K562 (cell line): ENCODE data around the gene ATP9A. TPM values are rescaled to one million over a fixed set of nuclear protein-coding genes. Genes with fewer than 3 reads are reported as not detected.
A peak's percentile ranks its signal among the peaks of the same experiment; 100 is the strongest.

Experiments used
- ATAC-seq: fragments of 200-7000 bp; cut with Tn5 transposase; 3 replicates; pipeline ENCODE4 v1.9.1; 2020; ENCODE audit warnings: moderate library complexity
- BruUV-seq: library from RNA; stranded (reverse); fragments of 400-500 nt; replicated peaks from 2 replicates; lab custom pipeline; 2021; lab: Mats Ljungman, UMichigan
- CTCF ChIA-PET: fragments of 300-600 bp; formaldehyde crosslinking; extraction: SDS; loops from one replicate; lab custom pipeline; 2021; ENCODE audit warnings: low intra/inter-chr PET ratio; lab: Yijun Ruan, JAX
- POLR2A ChIA-PET: fragments of 300-600, 350-650 bp; sonication (Branson Sonifier 250); formaldehyde crosslinking; extraction: SDS; loops from one replicate; lab custom pipeline; 2021; ENCODE audit warnings: antibody characterized with exemption, inconsistent platforms; lab: Yijun Ruan, JAX
- DNase-seq, 4 experiments: peaks; one replicate each; pipeline versions ENCODE4 v3.0.0 to v3.0.0-alpha.2; 2011 to 2018; ENCODE audit warnings: low spot score in 3 of 4, mixed read lengths in 3 of 4; ENCODE audit errors: extremely low read depth in 1 of 4
- FAIRE-seq: peaks from 2 replicates; lab custom pipeline; 2011; peaks lifted over from hg19 to GRCh38; lab: Jason Lieb, UNC
- H2AFZ ChIP-seq: 2 replicates; pipeline ENCODE4 v1.6.0; 2011; ENCODE audit warnings: low read depth, low read length, control low read depth, inconsistent platforms
- H3K27ac ChIP-seq: fragments of 200-600 bp; 3 replicates; pipeline ENCODE4 v1.8.0; 2011; ENCODE audit warnings: low read depth, mild to moderate bottlenecking, control low read depth, inconsistent platforms, low read length, moderate library complexity, mixed read lengths; ENCODE audit errors: extremely low read depth
- H3K27me3 ChIP-seq, 2 experiments: fragments of 300-600 bp in 1 of 2; 2 replicates in 1 of 2; 3 replicates in 1 of 2; pipeline versions ENCODE4 v1.6.0 to v1.8.0; 2011; ENCODE audit warnings: inconsistent platforms in 2 of 2, low read length in 2 of 2, mild to moderate bottlenecking in 1 of 2, mixed read lengths in 1 of 2, moderate library complexity in 1 of 2; ENCODE audit not compliant: control insufficient read depth in 2 of 2, insufficient read depth in 2 of 2
- H3K36me3 ChIP-seq: fragments of 300-600 bp; 3 replicates; pipeline ENCODE4 v1.8.0; 2011; ENCODE audit warnings: mild to moderate bottlenecking, low read length, inconsistent platforms; ENCODE audit not compliant: control insufficient read depth, insufficient read depth
- H3K4me1 ChIP-seq, 2 experiments: fragments of 200-600 bp in 1 of 2; replicated peaks in 1 of 2; 2 replicates in 1 of 2; 3 replicates in 1 of 2; pipeline versions ENCODE4 v1.5.1 to v1.8.0; 2011; ENCODE audit warnings: inconsistent platforms in 2 of 2, low read length in 2 of 2, mild to moderate bottlenecking in 1 of 2, mixed read lengths in 1 of 2, moderate library complexity in 1 of 2; ENCODE audit not compliant: control insufficient read depth in 2 of 2, insufficient read depth in 2 of 2
- H3K4me2 ChIP-seq: 2 replicates; pipeline ENCODE4 v1.6.1; 2011; ENCODE audit warnings: low read length, control low read depth, inconsistent platforms, mixed read lengths; ENCODE audit not compliant: insufficient read depth
- H3K4me3 ChIP-seq: fragments of 200-600 bp; sonication (generic), shearing (Covaris generic); 2 replicates; pipeline ENCODE4 v1.5.1; 2016; ENCODE audit warnings: control low read depth, inconsistent platforms
- H3K79me2 ChIP-seq: fragments of 200-600 bp; 3 replicates; pipeline ENCODE4 v1.8.0; 2011; ENCODE audit warnings: low read length, inconsistent platforms; ENCODE audit not compliant: control insufficient read depth, insufficient read depth
- H3K9ac ChIP-seq, 2 experiments: 2 replicates each; pipeline versions ENCODE4 v1.6.0 to v1.6.1; 2011; ENCODE audit warnings: low read depth in 2 of 2, low read length in 2 of 2, control low read depth in 1 of 2, inconsistent platforms in 1 of 2, mild to moderate bottlenecking in 1 of 2, mixed read lengths in 1 of 2; ENCODE audit not compliant: insufficient read depth in 1 of 2
- H3K9me1 ChIP-seq: one replicate; pipeline ENCODE4 v1.6.0; 2011; ENCODE audit warnings: inconsistent platforms, mild to moderate bottlenecking, low read length, moderate library complexity; ENCODE audit not compliant: control insufficient read depth, insufficient read depth
- H3K9me3 ChIP-seq: replicated peaks from 2 replicates; pipeline ENCODE4 v1.5.1; 2011; ENCODE audit warnings: low read depth, low read length, inconsistent platforms; ENCODE audit not compliant: control insufficient read depth, insufficient read depth
- H4K20me1 ChIP-seq: replicated peaks from 2 replicates; pipeline ENCODE4 v1.6.1; 2011; ENCODE audit warnings: low read length, inconsistent platforms, mixed read lengths; ENCODE audit not compliant: control insufficient read depth, insufficient read depth
- GABPA ChIP-seq: fragments of 200-800 bp; sonication (Bioruptor generic); conservative IDR thresholded peaks from 2 replicates; pipeline ENCODE4 v1.6.1; 2016; ENCODE audit warnings: low read depth, missing genetic modification characterization, missing compliant biosample characterization
- KAT8 ChIP-seq: fragments of 450-650 bp; IDR thresholded peaks from 2 replicates; pipeline ENCODE4 v1.6.1; 2016; ENCODE audit warnings: low read depth, mild to moderate bottlenecking
- PCBP1 ChIP-seq: fragments of 200-400 bp; formaldehyde crosslinking; IDR thresholded peaks from 2 replicates; pipeline ENCODE4 v1.6.1; 2018; ENCODE audit warnings: mild to moderate bottlenecking, low read depth, low read length; ENCODE audit not compliant: poor library complexity, severe bottlenecking
- PCBP2 ChIP-seq: fragments of 200-400 bp; formaldehyde crosslinking; IDR thresholded peaks from 2 replicates; pipeline ENCODE4 v1.6.1; 2018; ENCODE audit warnings: low read length, low read depth, mild to moderate bottlenecking, moderate library complexity; ENCODE audit not compliant: poor library complexity, severe bottlenecking
- ZNF24 ChIP-seq: fragments of 450-650 bp; IDR thresholded peaks from 2 replicates; pipeline ENCODE4 v1.6.1; 2016
- ZNF584 ChIP-seq: fragments of 200-800 bp; sonication (Bioruptor generic); IDR thresholded peaks from 2 replicates; pipeline ENCODE4 v1.6.1; 2016; ENCODE audit warnings: low read depth, mild to moderate bottlenecking, missing genetic modification characterization, missing compliant biosample characterization
- WGBS: fragments of 100-300 bp; shearing (Covaris generic); methylation state at CpG from one replicate; pipeline ENCODE4 v1.1.6; 2016; ENCODE audit warnings: low coverage, mixed read lengths; ENCODE audit not compliant: insufficient coverage; ENCODE audit errors: missing lambda C conversion rate; 5-methylcytosine and 5-hydroxymethylcytosine counted together
- in situ Hi-C: fragments of 300-500 bp; cut with MboI; formaldehyde crosslinking; loops from 4 replicates; pipeline ENCODE4 v1.15.0; 2018; ENCODE audit warnings: inconsistent platforms, mixed read lengths
- intact Hi-C: fragments of 100-400 bp; cut with micrococcal nuclease; formaldehyde crosslinking; loops from 2 replicates; pipeline ENCODE4 v1.14.2; 2022
- polyA plus RNA-seq, 8 experiments: library from polyadenylated mRNA; depleted of rRNA in 4 of 8; stranded (reverse) in 5 of 8; unstranded in 3 of 8; fragments of >200 nt; fragmentation: Nextera tagmentation in 2 of 8; fragmentation: Illumina TruSeq in 1 of 8; extraction: Ambion mirVana in 2 of 8; extraction: Trizol in 1 of 8; gene quantifications; 2 replicates each; pipeline versions ENCODE4 v1.2.1 to v1.2.3, GENCODE V29; 2011 to 2014; ENCODE audit warnings: inconsistent platforms in 1 of 8, missing spikeins in 1 of 8
- total RNA-seq, 7 experiments: library from RNA; depleted of rRNA in 6 of 7; stranded (reverse); fragments of >200 nt in 6 of 7; fragmentation: Illumina TruSeq in 2 of 7; extraction: Trizol in 2 of 7; gene quantifications; 2 replicates each; pipeline versions ENCODE4 v1.2.1 to v1.2.3, GENCODE V29; 2011 to 2021; ENCODE audit warnings: low replicate concordance in 1 of 7

The ATP9A gene
- total and polyA plus RNA-seq, 9 of the 15 experiments (the other 6 are each of a cell fraction or from before 2014, with no cell fraction given): 0.18 to 0.62 (median 0.29) TPM

- no peak for TF ChIP-seq PCBP1
- TF ChIP-seq PCBP2: no peak
- TF ChIP-seq GABPA: no peak
- no peak for TF ChIP-seq ZNF584 (CRISPR knock-in tag)
Measured at GRCh38 chr20:51688600-51689244, 79.5 kb downstream of the ATP9A start (continued).

- Histone ChIP-seq H3K4me3 (no peak overlapping the region), H3K79me2 (no peaks in the 10 kb centered on the region), H3K27ac (no peak overlapping the region), H3K4me2 (no peak overlapping the region), H3K36me3 (no peaks in the 10 kb centered on the region), H3K27me3 (peaks cover 22 to 40% of the 10 kb centered on the region in 2 experiments)
- ChIA-PET CTCF (no interaction called here), POLR2A (no interaction called here)
- FAIRE-seq: no peak
- peak; percentile 79; the same call in 1 of the 2 replicates for TF ChIP-seq ZNF24
- no peak for TF ChIP-seq KAT8
- TF ChIP-seq, all 486 proteins: peak for 1
- ATAC-seq: no peak
- Histone ChIP-seq H3K9me3 (no peaks in the 10 kb centered on the region), H2AFZ (no peak overlapping the region), H3K9me1 (no peaks in the 10 kb centered on the region), H4K20me1 (no peaks in the 10 kb centered on the region), H3K4me1 (no peaks in the 10 kb centered on the region), H3K9ac (no peak overlapping the region)
- DNase-seq: no peak
- WGBS: 6% methylated on average over 3 of the region's 3 CpGs
- intact Hi-C loops (no loop called here), in situ Hi-C loops (no loop called here)
- no TSS peak for BruUV-seq
Measured at GRCh38 chr20:51687630-51688029, 80.6 kb downstream of the ATP9A start.
